Measurements from ENCODE around the gene COMT. TPM values are rescaled to one million over a fixed set of nuclear protein-coding genes. Genes with fewer than 3 reads are reported as not detected.

The COMT gene
- total and polyA plus RNA-seq, 4 donors: 75.3 to 430 (median 146) TPM

DNA sequence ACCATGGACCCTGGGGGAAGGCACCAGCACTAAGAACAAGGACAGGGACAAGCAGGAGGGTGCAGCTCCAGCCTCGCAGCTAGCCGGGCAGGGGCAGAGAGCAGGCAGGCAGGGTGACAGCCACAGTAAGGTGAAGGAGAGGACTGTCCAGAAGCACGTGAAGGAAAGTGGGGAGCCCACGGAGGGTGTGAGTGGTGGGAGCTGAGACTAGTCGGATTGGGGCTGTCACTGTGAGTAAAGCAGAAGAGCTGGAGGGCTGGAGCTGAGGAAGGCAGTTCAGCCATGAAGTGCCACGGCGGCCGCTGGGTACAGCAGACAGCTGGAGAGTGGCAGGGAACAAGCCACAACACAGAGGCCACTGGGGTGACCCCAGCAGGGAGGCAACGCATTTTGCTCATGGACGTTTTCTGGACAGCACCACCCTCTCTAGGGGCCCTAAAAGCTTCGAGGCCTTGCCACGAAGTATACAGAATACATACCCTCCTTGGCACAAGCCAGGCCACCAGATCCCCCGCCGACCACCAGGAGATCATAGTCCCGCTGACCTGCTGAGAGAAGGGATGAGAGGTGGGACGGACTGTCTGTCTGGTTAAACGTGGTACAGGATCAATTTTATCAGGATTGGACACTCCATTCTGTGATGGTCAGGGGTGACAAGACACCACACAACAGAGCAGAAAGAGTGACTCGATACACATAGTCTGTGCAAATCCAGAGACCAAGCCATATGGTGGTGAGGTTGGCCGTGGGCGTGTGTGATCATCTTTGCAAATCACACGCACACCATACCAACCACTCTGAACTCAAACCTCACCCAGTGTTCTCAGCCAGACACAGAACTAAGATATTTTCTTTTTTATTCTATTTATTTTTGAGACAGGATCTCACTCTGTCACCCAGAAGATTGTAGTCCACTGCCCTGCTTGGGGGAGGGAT is 10.8 kb upstream of the COMT start:
- 96% methylated on average over 21 of the region's 21 CpGs for WGBS
- no peak for TF ChIP-seq FOXA1 (IDR thresholded peaks at IDR 0.05)
- TF ChIP-seq, protein P1, sequence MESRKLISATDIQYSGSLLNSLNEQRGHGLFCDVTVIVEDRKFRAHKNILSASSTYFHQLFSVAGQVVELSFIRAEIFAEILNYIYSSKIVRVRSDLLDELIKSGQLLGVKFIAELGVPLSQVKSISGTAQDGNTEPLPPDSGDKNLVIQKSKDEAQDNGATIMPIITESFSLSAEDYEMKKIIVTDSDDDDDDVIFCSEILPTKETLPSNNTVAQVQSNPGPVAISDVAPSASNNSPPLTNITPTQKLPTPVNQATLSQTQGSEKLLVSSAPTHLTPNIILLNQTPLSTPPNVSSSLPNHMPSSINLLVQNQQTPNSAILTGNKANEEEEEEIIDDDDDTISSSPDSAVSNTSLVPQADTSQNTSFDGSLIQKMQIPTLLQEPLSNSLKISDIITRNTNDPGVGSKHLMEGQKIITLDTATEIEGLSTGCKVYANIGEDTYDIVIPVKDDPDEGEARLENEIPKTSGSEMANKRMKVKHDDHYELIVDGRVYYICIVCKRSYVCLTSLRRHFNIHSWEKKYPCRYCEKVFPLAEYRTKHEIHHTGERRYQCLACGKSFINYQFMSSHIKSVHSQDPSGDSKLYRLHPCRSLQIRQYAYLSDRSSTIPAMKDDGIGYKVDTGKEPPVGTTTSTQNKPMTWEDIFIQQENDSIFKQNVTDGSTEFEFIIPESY (IDR thresholded peaks at IDR 0.05): no peak
- TF ChIP-seq NR2F2 (IDR thresholded peaks at IDR 0.05): no peak
- TF ChIP-seq, protein P2, sequence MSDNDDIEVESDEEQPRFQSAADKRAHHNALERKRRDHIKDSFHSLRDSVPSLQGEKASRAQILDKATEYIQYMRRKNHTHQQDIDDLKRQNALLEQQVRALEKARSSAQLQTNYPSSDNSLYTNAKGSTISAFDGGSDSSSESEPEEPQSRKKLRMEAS (IDR thresholded peaks at IDR 0.05): no peak
- TF ChIP-seq FOXA2 (IDR thresholded peaks at IDR 0.05): no peak
- TF ChIP-seq, protein P3, sequence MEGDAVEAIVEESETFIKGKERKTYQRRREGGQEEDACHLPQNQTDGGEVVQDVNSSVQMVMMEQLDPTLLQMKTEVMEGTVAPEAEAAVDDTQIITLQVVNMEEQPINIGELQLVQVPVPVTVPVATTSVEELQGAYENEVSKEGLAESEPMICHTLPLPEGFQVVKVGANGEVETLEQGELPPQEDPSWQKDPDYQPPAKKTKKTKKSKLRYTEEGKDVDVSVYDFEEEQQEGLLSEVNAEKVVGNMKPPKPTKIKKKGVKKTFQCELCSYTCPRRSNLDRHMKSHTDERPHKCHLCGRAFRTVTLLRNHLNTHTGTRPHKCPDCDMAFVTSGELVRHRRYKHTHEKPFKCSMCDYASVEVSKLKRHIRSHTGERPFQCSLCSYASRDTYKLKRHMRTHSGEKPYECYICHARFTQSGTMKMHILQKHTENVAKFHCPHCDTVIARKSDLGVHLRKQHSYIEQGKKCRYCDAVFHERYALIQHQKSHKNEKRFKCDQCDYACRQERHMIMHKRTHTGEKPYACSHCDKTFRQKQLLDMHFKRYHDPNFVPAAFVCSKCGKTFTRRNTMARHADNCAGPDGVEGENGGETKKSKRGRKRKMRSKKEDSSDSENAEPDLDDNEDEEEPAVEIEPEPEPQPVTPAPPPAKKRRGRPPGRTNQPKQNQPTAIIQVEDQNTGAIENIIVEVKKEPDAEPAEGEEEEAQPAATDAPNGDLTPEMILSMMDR (IDR thresholded peaks at IDR 0.05; ENCODE audit: low read depth, low read length, missing input control): no peak
- no peak for TF ChIP-seq RXRA (IDR thresholded peaks at IDR 0.05)
- TF ChIP-seq GABPA (IDR thresholded peaks at IDR 0.05 in 1 of 2, conservative IDR thresholded peaks at IDR 0.05 in 1 of 2): no peak
- no peak for TF ChIP-seq HNF4G (IDR thresholded peaks at IDR 0.05)
- no peak for TF ChIP-seq ATF3 (IDR thresholded peaks at IDR 0.05)
- no peak for TF ChIP-seq SP1 (IDR thresholded peaks at IDR 0.05)
- no peak for TF ChIP-seq HNF4A (conservative IDR thresholded peaks at IDR 0.05)
- TF ChIP-seq RAD21 (IDR thresholded peaks at IDR 0.05): no peak
- no peak for TF ChIP-seq EGR1 (IDR thresholded peaks at IDR 0.05; ENCODE audit: low read depth in 2 of 2)
- TF ChIP-seq TAF1 (conservative IDR thresholded peaks at IDR 0.05): no peak
- no peak for TF ChIP-seq JUND (IDR thresholded peaks at IDR 0.05)
- TF ChIP-seq REST (IDR thresholded peaks at IDR 0.05): no peak
- TF ChIP-seq YY1 (IDR thresholded peaks at IDR 0.05): no peak
- Histone ChIP-seq H3K4me1 (ENCODE audit: control insufficient read depth in 4 of 4, insufficient read depth in 4 of 4, low read length in 3 of 4) (no peaks in the 10 kb centered on the region), H3K4me3 (ENCODE audit: low read depth in 1 of 3, low read length in 3 of 3) (no peak overlapping the region), H3K36me3 (ENCODE audit: control insufficient read depth in 4 of 4, insufficient read depth in 3 of 4, low read depth in 1 of 4, low read length in 3 of 4) (peaks cover 0 to 3% (median 0%) of the 10 kb centered on the region in 4 donors), H3K9me3 (ENCODE audit: control insufficient read depth in 4 of 4, low read length in 3 of 4) (no peaks in the 10 kb centered on the region), H3K9ac (ENCODE audit: low read depth in 1 of 2, low read length in 2 of 2) (no peak overlapping the region), H3K27me3 (ENCODE audit: control insufficient read depth in 4 of 4, insufficient read depth in 4 of 4, low read length in 3 of 4) (no peaks in the 10 kb centered on the region), H3K27ac (ENCODE audit: low read depth in 1 of 2, low read length in 2 of 2) (no peak overlapping the region)
- no peak for DNase-seq (ENCODE audit: low spot score)

Measured in liver (tissue), 9 donors.